Stimulated activated CD4-positive, alpha-beta T cell treated with anti-CD3 and anti-CD28 coated beads, Interleukin-15, amount 100 ng/mL, for 48 hours (primary cell): ENCODE measurements around the gene TTLL10.

Source experiments
- DNase-seq, 2 donors: peaks; one replicate each; pipeline ENCODE4 v3.0.0-alpha.2; 2020; ENCODE audit warnings: low read depth in 2 of 2

The TTLL10 gene

GRCh38 chr1:1173793-1174415 is at the start of gene TTLL10:
Gene TTLL10 (plus strand): TSS chr1:1173880. CDS start chr1:1179216, 5,336 bp downstream.
- DNase-seq = peak in 1 of 2 donors; percentile 21

GRCh38 chr1:1124508-1124785 is 49.2 kb upstream of the TTLL10 start:
- DNase-seq = no peak

- DNase-seq = no peak
Measured at GRCh38 chr1:1124786-1125642, 48.7 kb upstream of the TTLL10 start.

GRCh38 chr1:1125945-1126344 is 47.7 kb upstream of the TTLL10 start:
- no peak for DNase-seq

GRCh38 chr1:1127551-1128451 is 45.9 kb upstream of the TTLL10 start:
- no peak for DNase-seq

- DNase-seq = no peak
Measured at GRCh38 chr1:1128454-1129139, 45.1 kb upstream of the TTLL10 start.

- DNase-seq = no peak
Measured at GRCh38 chr1:1129381-1129821, 44.3 kb upstream of the TTLL10 start.

- DNase-seq = no peak
Measured at GRCh38 chr1:1130206-1131120, 43.2 kb upstream of the TTLL10 start.

DNA sequence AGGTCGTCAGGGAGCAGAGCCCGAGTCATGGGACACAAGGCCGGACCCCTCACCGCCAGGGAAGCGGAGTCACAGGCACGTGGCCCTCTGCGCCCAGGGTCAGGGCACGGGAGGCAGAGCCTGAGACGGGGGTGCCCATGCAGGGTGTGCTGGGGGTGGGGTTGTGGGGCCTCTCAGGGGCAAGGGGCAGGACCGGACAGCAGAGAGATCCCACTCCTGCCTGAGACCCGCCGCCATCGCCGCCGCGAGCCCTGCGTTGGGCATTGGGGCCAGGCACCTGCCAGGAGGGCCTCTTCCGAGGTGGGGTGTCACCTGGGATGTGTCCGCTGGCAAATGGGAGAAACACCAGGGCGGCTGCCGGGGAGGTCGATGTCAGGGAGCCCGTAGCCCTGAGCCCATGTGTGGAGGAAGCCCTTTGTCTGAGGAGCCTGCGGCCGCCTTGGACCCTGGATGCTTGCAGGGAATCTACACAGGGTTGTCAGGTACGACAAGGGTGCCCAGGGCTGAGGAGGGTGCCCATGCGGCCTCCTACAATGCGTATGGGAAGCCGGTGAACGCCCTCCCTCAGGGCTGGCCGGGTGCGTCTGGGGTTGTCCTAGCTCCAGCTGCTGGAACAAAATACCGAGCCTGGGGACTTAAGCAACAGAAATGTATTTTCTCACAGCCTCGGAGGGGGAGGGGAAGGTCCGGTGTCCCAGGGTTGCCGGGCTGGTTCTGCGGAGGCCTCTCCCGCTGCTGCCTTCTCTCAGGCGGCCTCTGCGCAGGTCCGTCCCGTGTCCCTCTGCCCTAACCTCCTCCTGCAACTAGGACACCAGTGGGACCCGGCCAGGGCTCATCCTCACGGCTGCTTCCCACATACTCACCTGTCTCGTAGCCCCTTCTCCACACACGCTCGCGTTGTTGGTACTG is 41.4 kb upstream of the TTLL10 start:
- DNase-seq = no peak

DNA sequence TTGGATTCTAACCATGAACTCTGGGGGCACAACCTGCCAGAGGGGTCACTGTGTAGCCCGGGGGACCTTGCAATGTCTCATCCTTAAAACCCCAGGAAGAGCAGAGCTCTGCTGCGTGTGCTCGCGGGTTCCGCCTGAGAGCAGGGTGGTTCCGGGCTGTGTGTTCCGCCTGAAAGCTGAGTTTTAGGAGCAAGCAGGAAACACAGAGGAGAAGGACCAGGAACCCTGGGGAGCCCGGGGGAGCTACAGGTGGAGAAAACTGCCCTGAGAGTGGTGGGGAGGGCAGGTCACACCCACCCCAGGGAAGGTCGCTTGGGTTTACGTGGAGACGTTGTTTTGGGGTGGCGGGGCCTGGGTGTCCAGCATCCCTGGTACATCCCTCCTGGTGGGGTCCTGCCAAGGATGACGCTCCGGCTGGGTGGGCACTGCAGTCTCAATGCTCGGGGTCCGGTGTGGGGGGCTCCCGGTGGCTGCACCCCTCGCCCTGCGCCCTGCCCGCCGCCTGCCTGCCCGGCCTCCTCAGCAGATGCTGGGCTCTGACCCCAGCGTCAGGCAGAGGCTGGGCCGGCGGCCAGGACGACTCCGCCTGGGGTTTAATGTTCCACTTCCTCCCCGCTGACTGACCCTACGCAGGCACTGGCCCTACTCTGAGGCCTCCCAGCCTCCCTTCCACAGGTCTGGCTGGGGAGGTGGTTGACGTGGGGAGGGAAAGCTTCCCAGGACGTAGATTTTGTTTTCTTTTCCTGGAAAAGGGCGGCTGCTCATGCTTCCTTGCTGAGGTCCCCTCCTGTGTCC is 40.5 kb upstream of the TTLL10 start:
- DNase-seq = no peak

GRCh38 chr1:1134300-1134970 is 39.2 kb upstream of the TTLL10 start:
- DNase-seq = no peak

- no peak for DNase-seq
Measured at GRCh38 chr1:1135339-1136136, 38.1 kb upstream of the TTLL10 start.

DNA sequence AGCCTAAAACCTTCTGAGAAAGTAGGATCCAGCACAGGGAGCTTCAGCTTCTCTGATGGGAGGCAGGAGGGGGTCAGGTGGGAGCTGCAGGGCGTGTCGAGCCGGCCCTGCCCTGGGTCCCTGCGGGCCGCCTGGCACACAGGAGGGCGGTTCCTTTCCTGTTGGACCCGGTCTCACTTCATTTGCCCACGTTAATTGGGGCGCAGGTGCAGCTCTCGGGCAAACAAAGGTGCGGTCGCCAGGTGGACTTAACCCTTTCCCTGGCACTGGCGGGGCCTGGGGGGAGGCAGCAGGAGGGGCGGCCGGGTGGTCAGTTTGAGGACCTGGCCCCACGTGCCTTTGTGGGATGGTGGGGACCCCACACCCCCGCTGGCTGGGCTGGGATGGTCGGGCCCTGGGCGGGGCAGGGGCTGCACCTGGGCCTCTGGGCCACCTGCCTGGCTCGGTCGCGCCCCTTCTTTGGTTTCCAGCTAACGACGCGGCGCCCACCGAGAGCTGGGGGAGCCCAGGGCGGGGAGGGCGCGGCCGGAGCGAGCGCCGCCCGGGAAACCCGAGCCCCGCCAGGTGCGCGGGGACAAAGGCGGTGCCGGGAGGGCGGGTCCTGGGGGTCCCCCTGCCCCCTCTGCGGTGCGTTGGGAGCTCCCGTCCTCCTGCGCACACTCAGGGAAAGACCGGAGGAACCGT is 37.0 kb upstream of the TTLL10 start:
- no peak for DNase-seq

GRCh38 chr1:1137256-1138045 is 36.2 kb upstream of the TTLL10 start:
- DNase-seq = peak in 1 of 2 donors; percentile 55

DNA sequence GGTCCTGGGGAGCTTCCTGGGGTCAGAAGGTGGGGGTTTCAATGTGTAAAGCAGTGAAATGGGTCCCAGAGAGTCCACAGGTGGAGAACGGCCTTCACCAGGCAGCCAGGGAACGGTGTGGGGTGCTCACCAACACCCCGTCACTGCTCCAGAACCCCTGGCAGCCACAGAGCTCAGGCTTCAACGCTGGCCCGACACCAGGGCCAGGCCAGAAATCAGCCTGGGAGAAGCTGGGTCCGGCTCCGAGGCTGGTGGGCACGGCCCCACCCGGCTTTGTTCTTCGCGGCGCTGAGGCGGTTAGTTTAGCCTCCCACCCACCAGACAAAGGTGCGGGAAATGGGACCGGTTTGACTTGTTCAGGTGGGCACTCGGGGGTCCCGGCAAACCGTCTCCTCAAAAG is 33.0 kb upstream of the TTLL10 start:
- DNase-seq = no peak
